GM21423 (cell line): ENCODE results near the gene SLC25A48.
"Not testable (repeated sequence)": the region's sequence is repeated elsewhere in the genome, so short reads cannot be mapped to it uniquely, and the experiment has no call there.

ENCODE experiments used
- ATAC-seq: cut with Tn5 transposase; IDR thresholded peaks from one replicate; pipeline ENCODE4 v1.9.1; 2021; ENCODE audit warnings: mild to moderate bottlenecking, moderate library complexity; ENCODE audit not compliant: unreplicated experiment

Gene SLC25A48

GRCh38 chr5:135851915-135852845 is 17.7 kb downstream of the SLC25A48 start:
- no peak for ATAC-seq

GRCh38 chr5:135857630-135858311 is 23.3 kb downstream of the SLC25A48 start:
- ATAC-seq: no peak

- ATAC-seq: not testable (repeated sequence)
Measured at GRCh38 chr5:135859186-135859585, 24.7 kb downstream of the SLC25A48 start.

GRCh38 chr5:135859641-135860040 is 25.2 kb downstream of the SLC25A48 start:
- ATAC-seq: no peak

GRCh38 chr5:135861641-135862040 is 27.2 kb downstream of the SLC25A48 start:
- ATAC-seq: no peak

GRCh38 chr5:135862086-135862485 is 27.6 kb downstream of the SLC25A48 start:
- no peak for ATAC-seq

GRCh38 chr5:135862744-135863143 is 28.3 kb downstream of the SLC25A48 start:
- no peak for ATAC-seq

GRCh38 chr5:135864503-135865435 is 30.3 kb downstream of the SLC25A48 start:
- ATAC-seq: no peak

- ATAC-seq: no peak
Measured at GRCh38 chr5:135866016-135866415, 31.6 kb downstream of the SLC25A48 start.

GRCh38 chr5:135867599-135867998 is 33.1 kb downstream of the SLC25A48 start:
- no peak for ATAC-seq

- ATAC-seq: no peak
Measured at GRCh38 chr5:135868681-135869080, 34.2 kb downstream of the SLC25A48 start.

GRCh38 chr5:135869276-135869675 is 34.8 kb downstream of the SLC25A48 start:
- no peak for ATAC-seq

GRCh38 chr5:135869935-135870334 is 35.5 kb downstream of the SLC25A48 start:
- ATAC-seq: no peak

GRCh38 chr5:135871268-135871915 is 36.9 kb downstream of the SLC25A48 start:
- ATAC-seq: no peak

GRCh38 chr5:135873831-135874230 is 39.4 kb downstream of the SLC25A48 start:
- no peak for ATAC-seq

- no peak for ATAC-seq
Measured at GRCh38 chr5:135874461-135874860, 40.0 kb downstream of the SLC25A48 start.

- no peak for ATAC-seq
Measured at GRCh38 chr5:135875567-135875966, 41.1 kb downstream of the SLC25A48 start.

GRCh38 chr5:135876146-135876545 is 41.7 kb downstream of the SLC25A48 start:
- ATAC-seq: no peak

- ATAC-seq: no peak
Measured at GRCh38 chr5:135877570-135878155, 43.2 kb downstream of the SLC25A48 start.

GRCh38 chr5:135878156-135878620 is 43.7 kb downstream of the SLC25A48 start:
- ATAC-seq: no peak
